ENCODE data around the gene OR52N1. TPM values are rescaled to one million over a fixed set of nuclear protein-coding genes. Genes with fewer than 3 reads are reported as not detected.

The OR52N1 gene
- not detected in 2 replicates for total RNA-seq (2011; cell fraction: chromatin; rRNA removed; ENCODE audit: low replicate concordance)
- total RNA-seq (2011; cell fraction: nucleolus; rRNA removed): not detected in 2 replicates
- not detected in 2 replicates for total RNA-seq (2011; cell fraction: nucleoplasm; rRNA removed)
- total RNA-seq (2014; rRNA removed) (not detected in 2 replicates), total RNA-seq (2014; rRNA removed; fragmentation: Illumina TruSeq; extraction: Trizol) (not detected in 2 replicates), total RNA-seq (2015; rRNA removed; fragmentation: Illumina TruSeq; extraction: Trizol) (not detected in 2 replicates), total RNA-seq (2021) (not detected in 2 replicates), polyA plus RNA-seq (2011; rRNA removed) (not detected in 2 replicates), polyA plus RNA-seq (2014; fragmentation: Illumina TruSeq; extraction: Trizol) (not detected in 2 replicates), polyA plus RNA-seq (2014; fragmentation: Nextera tagmentation; extraction: Ambion mirVana) (not detected), polyA plus RNA-seq (2014; rRNA removed) (not detected in 2 replicates), polyA minus RNA-seq (2011; rRNA and poly(A)+ RNA removed) (not detected in 2 replicates), Bru-seq, nascent RNA (not detected), BruChase-seq, experiment 1, labeled RNA remaining after a 2-hour chase (not detected), BruChase-seq, experiment 2, labeled RNA remaining after a 6-hour chase (not detected)
- not detected in 2 replicates for polyA plus RNA-seq (2011; cell fraction: cytosol; rRNA removed)
- polyA plus RNA-seq (2011; cell fraction: nucleus; rRNA removed): not detected in 2 replicates
- not detected in 2 replicates for polyA plus RNA-seq (2012)
- not detected in 2 replicates for polyA minus RNA-seq (2011; cell fraction: cytosol; rRNA and poly(A)+ RNA removed)
- not detected in 2 replicates for polyA minus RNA-seq (2011; cell fraction: nucleus; rRNA and poly(A)+ RNA removed)
- long read RNA-seq, experiment 1: 0 reads
- long read RNA-seq, experiment 2: 0 reads
- long read RNA-seq, experiment 3: 0 reads

DNA sequence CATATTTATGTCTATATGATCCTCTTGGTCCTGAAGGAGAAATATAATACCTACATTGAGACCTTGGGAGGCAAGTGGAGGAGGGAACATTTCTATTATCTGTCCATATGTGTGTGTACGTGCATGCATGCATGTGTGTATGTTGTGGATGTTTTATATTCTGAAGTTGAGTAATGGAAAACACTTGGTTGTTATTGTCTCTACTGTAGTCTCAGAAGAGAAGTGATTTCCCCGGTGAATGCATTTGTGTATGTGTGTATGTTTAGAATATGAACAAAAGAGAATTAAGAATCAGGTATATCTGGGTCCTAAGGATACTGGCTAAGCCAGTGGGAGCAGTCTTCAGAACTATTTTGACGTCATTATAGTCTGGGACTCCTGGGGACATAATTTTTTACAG, at the start of gene OR52N1:
Gene OR52N1 (minus strand): TSS at position 101 of the 400 bp plus-strand sequence. CDS start 2,449 bp downstream, outside the sequence.
- Histone ChIP-seq H4K20me1 (replicated peaks; ENCODE audit: control insufficient read depth, insufficient read depth, low read length) (no peaks in the 10 kb centered on the region), H3K79me2 (ENCODE audit: control insufficient read depth, insufficient read depth, low read length) (no peaks in the 10 kb centered on the region), H3K9me1 (ENCODE audit: control insufficient read depth, insufficient read depth, low read length) (no peaks in the 10 kb centered on the region), H2AFZ (ENCODE audit: low read depth, low read length) (no peak within 1 kb of the TSS), H3K9ac (ENCODE audit: insufficient read depth in 1 of 2, low read depth in 2 of 2, low read length in 2 of 2) (no peak within 1 kb of the TSS), H3K9me3 (replicated peaks; ENCODE audit: control insufficient read depth, insufficient read depth, low read depth, low read length) (no peaks in the 10 kb centered on the region), H3K4me1 (replicated peaks in 1 of 2; ENCODE audit: control insufficient read depth in 2 of 2, insufficient read depth in 2 of 2, low read length in 2 of 2) (no peaks in the 10 kb centered on the region), H3K4me3 (no peak within 1 kb of the TSS), H3K27ac (ENCODE audit: extremely low read depth, low read depth, low read length) (no peak within 1 kb of the TSS), H3K36me3 (ENCODE audit: control insufficient read depth, insufficient read depth, low read length) (no peaks in the 10 kb centered on the region), H3K4me2 (ENCODE audit: insufficient read depth, low read length) (no peak within 1 kb of the TSS), H3K27me3 (ENCODE audit: control insufficient read depth in 2 of 2, insufficient read depth in 2 of 2, low read length in 2 of 2) (no peaks in the 10 kb centered on the region)
- TF ChIP-seq FOXK1 (CRISPR knock-in tag; IDR thresholded peaks at IDR 0.05; ENCODE audit: borderline replicate concordance) (no peak), NCOR1 (IDR thresholded peaks at IDR 0.05) (no peak), SMAD3 (CRISPR knock-in tag; conservative IDR thresholded peaks at IDR 0.05) (no peak), SP1 (CRISPR knock-in tag; IDR thresholded peaks at IDR 0.05) (no peak), NCOA6 (IDR thresholded peaks at IDR 0.05) (no peak), SNRNP70 (optimal IDR thresholded peaks at IDR 0.05; ENCODE audit: low read depth, low read length) (no peak), TCFL5 (CRISPR knock-in tag; conservative IDR thresholded peaks at IDR 0.05) (no peak), SMC3 (conservative IDR thresholded peaks at IDR 0.05; ENCODE audit: insufficient read depth, low read depth, low read length) (no peak), ZNF212 (CRISPR knock-in tag; IDR thresholded peaks at IDR 0.05) (no peak), ZNF24 (IDR thresholded peaks at IDR 0.05) (no peak), PML (IDR thresholded peaks at IDR 0.05; ENCODE audit: low read length) (no peak), SIX5 (IDR thresholded peaks at IDR 0.05; ENCODE audit: borderline replicate concordance in 1 of 2, insufficient read depth in 1 of 2, low read depth in 1 of 2, low read length in 2 of 2) (no peak), CEBPG (CRISPR knock-in tag; IDR thresholded peaks at IDR 0.05) (no peak), CEBPG (tag; conservative IDR thresholded peaks at IDR 0.05 in 1 of 2, IDR thresholded peaks at IDR 0.05 in 1 of 2) (no peak), MCM5 (IDR thresholded peaks at IDR 0.05; ENCODE audit: low read depth) (no peak)
- TF ChIP-seq, protein P1, sequence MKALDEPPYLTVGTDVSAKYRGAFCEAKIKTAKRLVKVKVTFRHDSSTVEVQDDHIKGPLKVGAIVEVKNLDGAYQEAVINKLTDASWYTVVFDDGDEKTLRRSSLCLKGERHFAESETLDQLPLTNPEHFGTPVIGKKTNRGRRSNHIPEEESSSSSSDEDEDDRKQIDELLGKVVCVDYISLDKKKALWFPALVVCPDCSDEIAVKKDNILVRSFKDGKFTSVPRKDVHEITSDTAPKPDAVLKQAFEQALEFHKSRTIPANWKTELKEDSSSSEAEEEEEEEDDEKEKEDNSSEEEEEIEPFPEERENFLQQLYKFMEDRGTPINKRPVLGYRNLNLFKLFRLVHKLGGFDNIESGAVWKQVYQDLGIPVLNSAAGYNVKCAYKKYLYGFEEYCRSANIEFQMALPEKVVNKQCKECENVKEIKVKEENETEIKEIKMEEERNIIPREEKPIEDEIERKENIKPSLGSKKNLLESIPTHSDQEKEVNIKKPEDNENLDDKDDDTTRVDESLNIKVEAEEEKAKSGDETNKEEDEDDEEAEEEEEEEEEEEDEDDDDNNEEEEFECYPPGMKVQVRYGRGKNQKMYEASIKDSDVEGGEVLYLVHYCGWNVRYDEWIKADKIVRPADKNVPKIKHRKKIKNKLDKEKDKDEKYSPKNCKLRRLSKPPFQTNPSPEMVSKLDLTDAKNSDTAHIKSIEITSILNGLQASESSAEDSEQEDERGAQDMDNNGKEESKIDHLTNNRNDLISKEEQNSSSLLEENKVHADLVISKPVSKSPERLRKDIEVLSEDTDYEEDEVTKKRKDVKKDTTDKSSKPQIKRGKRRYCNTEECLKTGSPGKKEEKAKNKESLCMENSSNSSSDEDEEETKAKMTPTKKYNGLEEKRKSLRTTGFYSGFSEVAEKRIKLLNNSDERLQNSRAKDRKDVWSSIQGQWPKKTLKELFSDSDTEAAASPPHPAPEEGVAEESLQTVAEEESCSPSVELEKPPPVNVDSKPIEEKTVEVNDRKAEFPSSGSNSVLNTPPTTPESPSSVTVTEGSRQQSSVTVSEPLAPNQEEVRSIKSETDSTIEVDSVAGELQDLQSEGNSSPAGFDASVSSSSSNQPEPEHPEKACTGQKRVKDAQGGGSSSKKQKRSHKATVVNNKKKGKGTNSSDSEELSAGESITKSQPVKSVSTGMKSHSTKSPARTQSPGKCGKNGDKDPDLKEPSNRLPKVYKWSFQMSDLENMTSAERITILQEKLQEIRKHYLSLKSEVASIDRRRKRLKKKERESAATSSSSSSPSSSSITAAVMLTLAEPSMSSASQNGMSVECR (CRISPR knock-in tag; IDR thresholded peaks at IDR 0.05): no peak
- TF ChIP-seq, protein P2, sequence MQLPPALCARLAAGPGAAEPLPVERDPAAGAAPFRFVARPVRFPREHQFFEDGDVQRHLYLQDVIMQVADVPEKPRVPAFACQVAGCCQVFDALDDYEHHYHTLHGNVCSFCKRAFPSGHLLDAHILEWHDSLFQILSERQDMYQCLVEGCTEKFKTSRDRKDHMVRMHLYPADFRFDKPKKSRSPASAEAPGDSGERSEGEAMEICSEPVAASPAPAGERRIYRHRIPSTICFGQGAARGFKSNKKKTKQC (CRISPR knock-in tag; IDR thresholded peaks at IDR 0.05): no peak
- WGBS (ENCODE audit: insufficient coverage, low coverage, missing lambda C conversion rate): 2% methylated on average over 3 of the region's 3 CpGs
- ChIA-PET POLR2A (no interaction called here), CTCF (ENCODE audit: low intra/inter-chr PET ratio) (no interaction called here)
- no peak for ATAC-seq
- intact Hi-C loops (cut with micrococcal nuclease): no loop called here
- no peak for DNase-seq (ENCODE audit: extremely low read depth in 1 of 4, low spot score in 3 of 4)
- BruUV-seq (replicated peaks): no TSS peak
- in situ Hi-C loops (cut with MboI): no loop called here
- FAIRE-seq: no peak
